H9 (cell line): ENCODE data around the gene IGF1R. TPM values are rescaled to one million over a fixed set of nuclear protein-coding genes. Genes with fewer than 3 reads are reported as not detected.
A peak's percentile ranks its signal among the peaks of the same experiment; 100 is the strongest.

Source experiments
- DNase-seq: peaks from one replicate; pipeline ENCODE4 v3.0.0-alpha.2; 2017
- H2AFZ ChIP-seq: one replicate; pipeline ENCODE4 v1.6.1; 2013; ENCODE audit warnings: mild to moderate bottlenecking, low read length, control low read depth, moderate library complexity
- H2AK5ac ChIP-seq: 2 replicates; pipeline ENCODE4 v1.6.1; 2013; ENCODE audit warnings: low read length, control low read depth, mixed read lengths; ENCODE audit not compliant: insufficient read length
- H2BK120ac ChIP-seq: one replicate; pipeline ENCODE4 v1.6.1; 2013; ENCODE audit warnings: low read depth, mild to moderate bottlenecking, low read length, control low read depth, inconsistent platforms; ENCODE audit not compliant: poor library complexity, severe bottlenecking
- H2BK12ac ChIP-seq: 2 replicates; pipeline ENCODE4 v1.6.1; 2013; ENCODE audit warnings: low read length, control low read depth, mixed read lengths, low read depth; ENCODE audit not compliant: insufficient read length
- H2BK15ac ChIP-seq: 2 replicates; pipeline ENCODE4 v1.6.1; 2013; ENCODE audit warnings: low read depth, low read length, control low read depth
- H2BK20ac ChIP-seq: one replicate; pipeline ENCODE4 v1.6.1; 2013; ENCODE audit warnings: low read depth, mild to moderate bottlenecking, low read length, control low read depth, inconsistent platforms; ENCODE audit not compliant: poor library complexity, severe bottlenecking
- H2BK5ac ChIP-seq: 2 replicates; pipeline ENCODE4 v1.6.1; 2013; ENCODE audit warnings: low read length, control low read depth, mixed read lengths; ENCODE audit not compliant: insufficient read length
- H3K14ac ChIP-seq: 2 replicates; pipeline ENCODE4 v1.6.1; 2013; ENCODE audit warnings: low read length, control low read depth; ENCODE audit not compliant: insufficient read depth
- H3K18ac ChIP-seq: 2 replicates; pipeline ENCODE4 v1.6.1; 2013; ENCODE audit warnings: low read depth, mild to moderate bottlenecking, mixed read lengths, low read length, control low read depth; ENCODE audit not compliant: insufficient read length
- H3K23ac ChIP-seq: 2 replicates; pipeline ENCODE4 v1.6.1; 2013; ENCODE audit warnings: low read length, control low read depth, mixed read lengths, low read depth; ENCODE audit not compliant: insufficient read length
- H3K23me2 ChIP-seq: 2 replicates; pipeline ENCODE4 v1.6.1; 2013; ENCODE audit warnings: low read depth, mild to moderate bottlenecking, mixed read lengths, low read length, control low read depth; ENCODE audit not compliant: insufficient read length, poor library complexity, severe bottlenecking
- H3K27ac ChIP-seq: 2 replicates; pipeline ENCODE4 v1.5.1; 2013; ENCODE audit warnings: low read length, control low read depth, mixed read lengths, low read depth; ENCODE audit not compliant: insufficient read length
- H3K27me3 ChIP-seq: 2 replicates; pipeline ENCODE4 v1.6.1; 2013; ENCODE audit warnings: low read length, control low read depth, inconsistent platforms; ENCODE audit not compliant: insufficient read depth
- H3K4ac ChIP-seq: 2 replicates; pipeline ENCODE4 v1.6.1; 2013; ENCODE audit warnings: low read depth, mild to moderate bottlenecking, control low read depth, inconsistent platforms, low read length, moderate library complexity
- H3K4me1 ChIP-seq: 2 replicates; pipeline ENCODE4 v1.6.1; 2013; ENCODE audit warnings: low read length, control low read depth, inconsistent platforms; ENCODE audit not compliant: insufficient read depth
- H3K4me2 ChIP-seq: 2 replicates; pipeline ENCODE4 v1.6.1; 2013; ENCODE audit warnings: low read length, control low read depth, mixed read lengths; ENCODE audit not compliant: insufficient read length, insufficient read depth
- H3K56ac ChIP-seq: 2 replicates; pipeline ENCODE4 v1.6.1; 2013; ENCODE audit warnings: low read depth, mild to moderate bottlenecking, mixed read lengths, low read length, control low read depth; ENCODE audit not compliant: insufficient read length
- H3K79me1 ChIP-seq: 2 replicates; pipeline ENCODE4 v1.6.1; 2013; ENCODE audit warnings: low read depth, mild to moderate bottlenecking, moderate library complexity, low read length, control low read depth, inconsistent platforms; ENCODE audit not compliant: insufficient read depth, poor library complexity, severe bottlenecking
- H3K79me2 ChIP-seq: 2 replicates; pipeline ENCODE4 v1.6.1; 2013; ENCODE audit warnings: low read length, control low read depth, inconsistent platforms; ENCODE audit not compliant: insufficient read depth
- H3K9ac ChIP-seq: 2 replicates; pipeline ENCODE4 v1.6.1; 2013; ENCODE audit warnings: low read length, control low read depth, mixed read lengths; ENCODE audit not compliant: insufficient read length; ENCODE audit errors: extremely low read depth
- H3K9me3 ChIP-seq: one replicate; pipeline ENCODE4 v1.6.1; 2013; ENCODE audit warnings: low read depth, low read length, inconsistent platforms; ENCODE audit not compliant: control insufficient read depth
- H3T11ph ChIP-seq: one replicate; pipeline ENCODE4 v1.6.1; 2013; ENCODE audit warnings: mild to moderate bottlenecking, low read length, control low read depth, inconsistent platforms
- H4K20me1 ChIP-seq: one replicate; pipeline ENCODE4 v1.6.1; 2013; ENCODE audit not compliant: control insufficient read depth, insufficient read length, insufficient read depth
- H4K5ac ChIP-seq: 2 replicates; pipeline ENCODE4 v1.6.1; 2013; ENCODE audit warnings: low read depth, mild to moderate bottlenecking, mixed read lengths, low read length, control low read depth; ENCODE audit not compliant: insufficient read length
- H4K8ac ChIP-seq: replicated peaks from 2 replicates; pipeline ENCODE4 v1.6.1; 2013; ENCODE audit warnings: low read length, control low read depth, mixed read lengths, low read depth; ENCODE audit not compliant: insufficient read length
- H4K91ac ChIP-seq: 2 replicates; pipeline ENCODE4 v1.6.1; 2013; ENCODE audit warnings: low read depth, mild to moderate bottlenecking, moderate library complexity, mixed read lengths, low read length, control low read depth; ENCODE audit not compliant: insufficient read length
- H3K27ac Mint-ChIP-seq, 3 experiments: 2 replicates in 2 of 3; 3 replicates in 1 of 3; pipeline ENCODE4 v1.8.0; 2020 to 2021; ENCODE audit warnings: mixed read lengths in 3 of 3, mild to moderate bottlenecking in 1 of 3, moderate library complexity in 1 of 3
- H3K27me3 Mint-ChIP-seq: 2 replicates; pipeline ENCODE4 v1.8.0; 2021; ENCODE audit warnings: low read depth, mild to moderate bottlenecking, moderate library complexity, mixed read lengths
- H3K36me3 Mint-ChIP-seq, 3 experiments: 2 replicates in 2 of 3; 3 replicates in 1 of 3; pipeline ENCODE4 v1.8.0; 2020 to 2021; ENCODE audit warnings: low read depth in 3 of 3, mixed read lengths in 3 of 3; ENCODE audit not compliant: insufficient read depth in 1 of 3
- H3K4me1 Mint-ChIP-seq, 2 experiments: 2 replicates each; pipeline ENCODE4 v1.8.0; 2020; ENCODE audit warnings: mixed read lengths in 2 of 2
- H3K4me3 Mint-ChIP-seq, 2 experiments: 2 replicates in 1 of 2; 3 replicates in 1 of 2; pipeline ENCODE4 v1.8.0; 2020 to 2021; ENCODE audit warnings: mild to moderate bottlenecking in 2 of 2, mixed read lengths in 2 of 2, moderate library complexity in 1 of 2
- H3K9me3 Mint-ChIP-seq, 2 experiments: 2 replicates in 1 of 2; 3 replicates in 1 of 2; pipeline ENCODE4 v1.8.0; 2020; ENCODE audit warnings: mild to moderate bottlenecking in 2 of 2, mixed read lengths in 2 of 2, moderate library complexity in 1 of 2
- CTCF ChIP-seq: fragments of 200-600 bp; sonication (generic); conservative IDR thresholded peaks from 3 replicates; pipeline ENCODE4 v1.8.0; 2021; ENCODE audit warnings: antibody characterized with exemption, mild to moderate bottlenecking
- WGBS: extraction: QIAGEN DNeasy Blood & Tissue Kit; methylation state at CpG from one replicate; pipeline ENCODE4 v1.1.7; 2013; ENCODE audit warnings: missing lambda C conversion rate, low lambda C conversion rate, mixed read lengths; ENCODE audit not compliant: insufficient read length; ENCODE audit errors: extremely low coverage; 5-methylcytosine and 5-hydroxymethylcytosine counted together
- total RNA-seq: library from RNA; stranded (reverse); gene quantifications from 2 replicates; pipeline ENCODE4 v1.2.1, GENCODE V29; 2021

IGF1R gene
- total RNA-seq, 1 experiment from 2014 or later, result 70.0 TPM

DNA sequence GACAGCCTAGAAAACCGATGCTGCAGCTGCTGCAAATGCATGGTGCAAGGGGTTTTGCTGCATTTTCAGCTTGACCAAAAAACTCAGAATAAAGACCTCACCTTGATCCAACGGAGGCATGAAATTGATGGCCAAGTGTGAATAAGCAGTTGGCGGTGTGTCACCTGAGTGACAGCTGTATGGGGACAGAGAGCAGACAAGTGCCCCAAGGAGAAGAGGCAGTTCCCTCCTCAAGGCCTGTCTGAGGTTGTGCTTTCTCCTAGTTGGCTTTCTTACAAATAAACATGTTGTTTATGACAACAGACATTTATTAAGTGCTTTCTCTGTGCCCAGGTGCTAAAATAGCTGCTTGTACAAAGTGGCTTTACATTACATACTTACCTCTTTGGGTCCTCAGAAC is 349.0 kb downstream of the IGF1R start:
- WGBS, result no CpG with 5 or more reads among the region's 3 CpGs
- no peaks in the 10 kb centered on the region for H4K20me1 ChIP-seq

More for the DNA sequence above, 349.0 kb downstream of the IGF1R start:
- Histone ChIP-seq H3K4me1 (no peaks in the 10 kb centered on the region), H2BK5ac (no peak overlapping the region), H3K23ac (no peak overlapping the region), H4K5ac (no peak overlapping the region), H2BK120ac (no peak overlapping the region), H3K79me1 (no peaks in the 10 kb centered on the region), H3K9ac (no peak overlapping the region), H3K79me2 (no peaks in the 10 kb centered on the region), H4K91ac (no peak overlapping the region), H3K18ac (no peak overlapping the region), H3T11ph (no peak overlapping the region), H3K23me2 (no peaks in the 10 kb centered on the region), H3K4ac (no peak overlapping the region), H3K56ac (no peak overlapping the region), H4K8ac (no peak overlapping the region), H2BK12ac (no peak overlapping the region), H2BK15ac (no peak overlapping the region), H3K4me2 (no peak overlapping the region), H3K14ac (no peak overlapping the region), H3K27me3 (no peaks in the 10 kb centered on the region), H2AK5ac (no peak overlapping the region), H3K9me3 (no peaks in the 10 kb centered on the region), H3K27ac (no peak overlapping the region), H2BK20ac (no peak overlapping the region), H2AFZ (no peak overlapping the region)
- Mint-ChIP-seq H3K9me3 (peaks cover 5 to 9% of the 10 kb centered on the region in 2 experiments; a peak in 3 of 5 replicates), H3K27ac (0 out of 7 replicates have a peak overlapping the region, but pooled peaks of 1 of the 3 experiments have one; percentile 21), H3K4me3 (no peak overlapping the region), H3K36me3 (no peaks in the 10 kb centered on the region), H3K4me1 (0 out of 4 replicates have a peak, but pooled peaks cover 0 to 2% of the 10 kb centered on the region in 2 experiments), H3K27me3 (peaks cover 3% of the 10 kb centered on the region)
- DNase-seq, result no peak
- no peak for TF ChIP-seq CTCF
